Activated CD4-positive, alpha-beta T cell treated with anti-CD3 and anti-CD28 coated beads, Interleukin-2, amount 10 ng/mL, durations not matched to agents 7 days and 5 days (primary cell): Measurements from ENCODE around the gene CPNE6. TPM values are rescaled to one million over a fixed set of nuclear protein-coding genes. Genes with fewer than 3 reads are reported as not detected.

ENCODE experiments used
- CTCF ChIA-PET: fragments of 350-600 bp; sonication (Branson Sonifier 250); formaldehyde crosslinking; loops from one replicate; lab custom pipeline; 2021; ENCODE audit warnings: antibody characterized with exemption; lab: Charles Lee
- POLR2A ChIA-PET: fragments of 350-600 bp; sonication (Branson Sonifier 250); formaldehyde crosslinking; loops from one replicate; lab custom pipeline; 2021; ENCODE audit warnings: antibody characterized with exemption; lab: Charles Lee
- DNase-seq: peaks from one replicate; pipeline ENCODE4 v3.0.0-alpha.2; 2020
- H3K27ac Mint-ChIP-seq: one replicate; pipeline ENCODE4 v1.8.0; 2021; ENCODE audit warnings: mild to moderate bottlenecking, moderate library complexity, mixed read lengths
- H3K27me3 Mint-ChIP-seq: one replicate; pipeline ENCODE4 v1.8.0; 2021; ENCODE audit warnings: mixed read lengths
- H3K36me3 Mint-ChIP-seq: one replicate; pipeline ENCODE4 v1.8.0; 2021; ENCODE audit warnings: low read depth, mixed read lengths
- H3K4me1 Mint-ChIP-seq: one replicate; pipeline ENCODE4 v1.8.0; 2021; ENCODE audit warnings: mixed read lengths
- H3K4me3 Mint-ChIP-seq: one replicate; pipeline ENCODE4 v1.8.0; 2021; ENCODE audit warnings: mild to moderate bottlenecking, moderate library complexity, mixed read lengths
- H3K9me3 Mint-ChIP-seq: one replicate; pipeline ENCODE4 v1.8.0; 2021; ENCODE audit warnings: mixed read lengths
- total RNA-seq, 2 experiments: library from RNA; stranded (reverse); gene quantifications; one replicate each; pipeline ENCODE4 v1.2.3, GENCODE V29; 2021

CPNE6 gene
- total RNA-seq, 2 experiments from 2014 or later: not detected

- no peaks in the 10 kb centered on the region for H3K9me3 Mint-ChIP-seq
- peaks cover 42% of the 10 kb centered on the region for H3K4me1 Mint-ChIP-seq
- H3K4me3 Mint-ChIP-seq: no peak overlapping the region
- peaks cover 25% of the 10 kb centered on the region for H3K36me3 Mint-ChIP-seq
- ChIA-PET POLR2A (interaction anchor here (0.6 kb wide), 2 partner anchors 8 to 55 kb away, joined by 3 to 4 read pairs; no protein-coding TSS in a partner anchor), CTCF (interaction anchor here (1.2 to 9.3 kb wide), 3 partner anchors 13 to 54 kb away, joined by 4 to 138 read pairs (median 33); partner anchors contain the start of genes IRF9 and PCK2)
- no peak for DNase-seq
- no peak overlapping the region for H3K27ac Mint-ChIP-seq
- H3K27me3 Mint-ChIP-seq: no peaks in the 10 kb centered on the region
Observed at GRCh38 chr14:24106672-24107271, 35.4 kb downstream of the CPNE6 start.

GRCh38 chr14:24108336-24108874 lies 37.0 kb downstream of the CPNE6 start:
- ChIA-PET POLR2A (interaction anchor here (0.9 to 1.1 kb wide), 3 partner anchors 14 to 138 kb away, joined by 3 to 13 read pairs (median 4); partner anchors contain the start of gene PCK2), CTCF (interaction anchor here (0.5 to 9.3 kb wide), 37 partner anchors 8 to 1098 kb away, joined by 3 to 138 read pairs (median 3); partner anchors contain the start of genes CARMIL3, DHRS4L2, EMC9 and IRF9)
- no peaks in the 10 kb centered on the region for H3K27me3 Mint-ChIP-seq
- H3K4me1 Mint-ChIP-seq: peaks cover 44% of the 10 kb centered on the region
- H3K4me3 Mint-ChIP-seq: no peak overlapping the region
- peak overlapping the region; percentile 96 for H3K27ac Mint-ChIP-seq
- no peak for DNase-seq
- peaks cover 19% of the 10 kb centered on the region for H3K36me3 Mint-ChIP-seq
- no peaks in the 10 kb centered on the region for H3K9me3 Mint-ChIP-seq

GRCh38 chr14:24110060-24110459 lies 38.7 kb downstream of the CPNE6 start:
- Mint-ChIP-seq H3K27ac (no peak overlapping the region), H3K9me3 (no peaks in the 10 kb centered on the region), H3K4me3 (no peak overlapping the region), H3K4me1 (peaks cover 44% of the 10 kb centered on the region), H3K27me3 (no peaks in the 10 kb centered on the region), H3K36me3 (peaks cover 11% of the 10 kb centered on the region)
- DNase-seq: no peak
- ChIA-PET POLR2A (interaction anchor here (0.6 to 1.0 kb wide), 2 partner anchors 31 to 1050 kb away, joined by 3 to 4 read pairs; partner anchors contain the start of gene EMC9), CTCF (interaction anchor here (0.6 to 9.3 kb wide), 13 partner anchors 12 to 853 kb away, joined by 3 to 138 read pairs (median 6); partner anchors contain the start of genes EMC9, FITM1, IRF9 and PCK2)

GRCh38 chr14:24110523-24110922 lies 39.2 kb downstream of the CPNE6 start:
- ChIA-PET POLR2A (interaction anchor here (0.6 to 1.0 kb wide), 2 partner anchors 31 to 1050 kb away, joined by 3 to 4 read pairs; partner anchors contain the start of gene EMC9), CTCF (interaction anchor here (0.7 to 9.3 kb wide), 10 partner anchors 14 to 168 kb away, joined by 3 to 138 read pairs (median 7); partner anchors contain the start of genes FITM1, IRF9, PCK2 and PSME1)
- Mint-ChIP-seq H3K27me3 (no peaks in the 10 kb centered on the region), H3K27ac (no peak overlapping the region), H3K36me3 (peaks cover 13% of the 10 kb centered on the region), H3K9me3 (no peaks in the 10 kb centered on the region), H3K4me3 (no peak overlapping the region), H3K4me1 (peaks cover 49% of the 10 kb centered on the region)
- DNase-seq: no peak

GRCh38 chr14:24113379-24113800 lies 42.0 kb downstream of the CPNE6 start:
- H3K4me1 Mint-ChIP-seq: peaks cover 53% of the 10 kb centered on the region

GRCh38 chr14:24113801-24114531 lies 42.6 kb downstream of the CPNE6 start:
- Mint-ChIP-seq H3K27me3 (no peaks in the 10 kb centered on the region), H3K27ac (peak overlapping the region; percentile 99), H3K9me3 (no peaks in the 10 kb centered on the region), H3K4me1 (peaks cover 53% of the 10 kb centered on the region), H3K4me3 (peak overlapping the region; percentile 100), H3K36me3 (peaks cover 39% of the 10 kb centered on the region)
- DNase-seq: peak; percentile 89
- ChIA-PET POLR2A (interaction anchor here (0.5 to 2.3 kb wide), 11 partner anchors 19 to 129 kb away, joined by 3 to 11 read pairs (median 5); partner anchors contain the start of genes CHMP4A, EMC9, IRF9 and PCK2), CTCF (interaction anchor here (0.5 to 3.2 kb wide), 20 partner anchors 12 to 318 kb away, joined by 3 to 23 read pairs (median 6); partner anchors contain the start of genes DHRS4, EMC9, IPO4 and IRF9)

More at GRCh38 chr14:24113379-24113800, 42.0 kb downstream of the CPNE6 start:
- no peaks in the 10 kb centered on the region for H3K9me3 Mint-ChIP-seq
- peak overlapping the region; percentile 100 for H3K4me3 Mint-ChIP-seq
- no peaks in the 10 kb centered on the region for H3K27me3 Mint-ChIP-seq
- ChIA-PET POLR2A (interaction anchor here (0.8 to 2.3 kb wide), 5 partner anchors 18 to 48 kb away, joined by 3 to 11 read pairs (median 5); partner anchors contain the start of genes EMC9, IRF9, PCK2 and PSME1), CTCF (interaction anchor here (0.5 to 2.7 kb wide), 6 partner anchors 19 to 246 kb away, joined by 3 to 23 read pairs (median 6); partner anchors contain the start of gene IRF9)
- peak overlapping the region; percentile 99 for H3K27ac Mint-ChIP-seq
- peaks cover 33% of the 10 kb centered on the region for H3K36me3 Mint-ChIP-seq
- DNase-seq: no peak

GRCh38 chr14:24114532-24115421 lies 43.4 kb downstream of the CPNE6 start, which contains the start of the genes DCAF11 and NRL:
Gene DCAF11, plus strand, starts transcription at chr14:24114777. Its CDS starts 818 bp downstream, at chr14:24115595.
Gene NRL, minus strand, starts transcription at chr14:24114949. Its CDS starts 32,101 bp downstream, at chr14:24082848.
- Mint-ChIP-seq H3K9me3 (no peaks in the 10 kb centered on the region), H3K27ac (peak within 1 kb of the TSS; percentile 99), H3K4me1 (peaks cover 51% of the 10 kb centered on the region), H3K4me3 (peak within 1 kb of the TSS; percentile 100), H3K36me3 (peaks cover 47% of the 10 kb centered on the region), H3K27me3 (no peaks in the 10 kb centered on the region)
- ChIA-PET CTCF (interaction anchor here (1.0 to 3.2 kb wide), 20 partner anchors 12 to 762 kb away, joined by 3 to 23 read pairs (median 6); partner anchors contain the start of genes DHRS4, EMC9, IPO4 and IRF9), POLR2A (interaction anchor here (0.5 to 2.3 kb wide), 12 partner anchors 8 to 315 kb away, joined by 3 to 11 read pairs (median 4); partner anchors contain the start of genes CHMP4A, IRF9, KHNYN and PCK2)
- peak; percentile 99 for DNase-seq

GRCh38 chr14:24115422-24116127 lies 44.2 kb downstream of the CPNE6 start:
- DNase-seq: no peak
- CTCF ChIA-PET: interaction anchor here (0.7 to 3.2 kb wide), 19 partner anchors 11 to 763 kb away, joined by 3 to 23 read pairs (median 6); partner anchors contain the start of genes DHRS4, EMC9, IPO4 and IRF9

GRCh38 chr14:24116128-24116814 lies 44.9 kb downstream of the CPNE6 start:
- H3K36me3 Mint-ChIP-seq: peaks cover 58% of the 10 kb centered on the region
- ChIA-PET CTCF (interaction anchor here (0.7 to 3.2 kb wide), 10 partner anchors 11 to 385 kb away, joined by 3 to 16 read pairs (median 5); partner anchors contain the start of genes EMC9, IPO4, IRF9 and PSME1), POLR2A (no interaction called here)
- H3K9me3 Mint-ChIP-seq: no peaks in the 10 kb centered on the region
- no peak for DNase-seq
- H3K4me3 Mint-ChIP-seq: peak overlapping the region; percentile 100
- H3K27ac Mint-ChIP-seq: peak overlapping the region; percentile 99
- peaks cover 42% of the 10 kb centered on the region for H3K4me1 Mint-ChIP-seq
- H3K27me3 Mint-ChIP-seq: no peaks in the 10 kb centered on the region

More at GRCh38 chr14:24115422-24116127, 44.2 kb downstream of the CPNE6 start:
- H3K36me3 Mint-ChIP-seq: peaks cover 51% of the 10 kb centered on the region
- no peaks in the 10 kb centered on the region for H3K27me3 Mint-ChIP-seq
- no peaks in the 10 kb centered on the region for H3K9me3 Mint-ChIP-seq
- H3K27ac Mint-ChIP-seq: peak overlapping the region; percentile 99
- H3K4me3 Mint-ChIP-seq: peak overlapping the region; percentile 100
- POLR2A ChIA-PET: interaction anchor here (0.5 to 2.3 kb wide), 5 partner anchors 9 to 46 kb away, joined by 3 to 11 read pairs (median 7); partner anchors contain the start of genes IRF9, PCK2, PSME1 and PSME2
- peaks cover 48% of the 10 kb centered on the region for H3K4me1 Mint-ChIP-seq

- CTCF ChIA-PET: interaction anchor here (0.6 to 2.4 kb wide), 6 partner anchors 8 to 44 kb away, joined by 3 to 12 read pairs (median 4); partner anchors contain the start of gene IRF9
- Mint-ChIP-seq H3K4me3 (no peak overlapping the region), H3K36me3 (peaks cover 62% of the 10 kb centered on the region), H3K9me3 (no peaks in the 10 kb centered on the region), H3K27ac (no peak overlapping the region), H3K27me3 (no peaks in the 10 kb centered on the region), H3K4me1 (peaks cover 41% of the 10 kb centered on the region)
- DNase-seq: no peak
- POLR2A ChIA-PET: no interaction called here
Observed at GRCh38 chr14:24117179-24117578, 45.8 kb downstream of the CPNE6 start.
